Upper lobe of left lung (tissue), 4 donors: ENCODE measurements around the gene CAPN10.

ENCODE experiments used
- CTCF ChIP-seq, 6 experiments: fragments of 450-650 bp in 4 of 6; fragments of 200-600 bp in 2 of 6; sonication (generic) in 2 of 6; IDR thresholded peaks; one replicate each; pipeline ENCODE4 v1.5.1; 2016 to 2019; ENCODE audit warnings: antibody characterized with exemption in 6 of 6
- EP300 ChIP-seq, 4 donors: sonication (generic); formaldehyde crosslinking; IDR thresholded peaks; one replicate each; pipeline ENCODE4 v1.5.1; 2017; ENCODE audit warnings: antibody characterized with exemption in 4 of 4, control low read depth in 2 of 4
- POLR2A ChIP-seq, 4 donors: fragments of 450-650 bp; IDR thresholded peaks; one replicate each; pipeline ENCODE4 v1.5.1; 2016 to 2017; ENCODE audit warnings: antibody characterized with exemption in 4 of 4, mild to moderate bottlenecking in 2 of 4
- POLR2AphosphoS5 ChIP-seq, 2 donors: sonication (generic); formaldehyde crosslinking; IDR thresholded peaks; one replicate each; pipeline ENCODE4 v1.5.1; 2017; ENCODE audit warnings: antibody characterized with exemption in 2 of 2

DNA sequence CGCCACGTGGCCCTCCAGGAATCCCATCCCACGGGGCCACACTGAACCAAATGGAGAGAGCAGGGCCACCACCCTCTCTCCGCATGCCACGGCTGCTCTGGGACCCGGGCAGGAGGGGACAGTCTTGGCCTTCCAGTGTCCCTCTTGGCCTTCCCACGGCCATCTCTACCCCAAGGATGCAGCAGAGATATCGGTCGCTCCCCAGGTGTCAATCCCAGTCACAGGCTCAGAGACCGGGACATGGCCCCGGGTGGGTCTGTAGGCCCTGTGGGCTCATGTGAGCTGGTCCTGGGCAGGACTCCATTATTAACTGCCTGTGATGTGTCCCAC, 15.3 kb downstream of the CAPN10 start:
- TF ChIP-seq CTCF (IDR thresholded peaks at IDR 0.05): no peak
- no peak for TF ChIP-seq POLR2A (IDR thresholded peaks at IDR 0.05)
- TF ChIP-seq POLR2AphosphoS5 (IDR thresholded peaks at IDR 0.05): no peak
- TF ChIP-seq EP300 (IDR thresholded peaks at IDR 0.05): no peak
